ENCODE results near the gene SPAG16. TPM values are rescaled to one million over a fixed set of nuclear protein-coding genes. Genes with fewer than 3 reads are reported as not detected.
"Not testable (repeated sequence)": the region's sequence is repeated elsewhere in the genome, so short reads cannot be mapped to it uniquely, and the experiment has no call there.

SPAG16 gene
- total and polyA plus RNA-seq, 9 donors: 17.3 to 29.0 (median 18.8) TPM

DNA sequence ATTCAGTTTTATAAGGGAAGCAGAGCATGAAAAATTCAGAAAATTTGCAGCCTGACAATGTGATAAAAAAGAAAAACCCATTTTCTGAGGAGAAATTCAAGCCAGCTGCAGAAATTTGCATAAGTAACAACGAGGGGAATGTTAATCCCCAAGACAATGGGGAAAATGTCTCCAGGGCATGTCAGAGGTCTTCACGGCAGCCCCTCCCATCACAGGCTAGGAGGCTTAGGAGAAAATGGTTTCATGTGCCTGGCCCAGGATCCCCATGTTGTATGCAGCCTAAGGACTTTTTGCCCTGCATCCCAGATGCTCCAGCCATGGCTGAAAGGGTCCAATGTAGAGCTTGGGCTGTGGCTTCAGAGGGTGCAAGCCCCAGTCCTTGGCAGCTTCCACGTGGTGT is 714.7 kb downstream of the SPAG16 start:
- H3K27ac ChIP-seq (ENCODE audit: low read length); H3K27me3 ChIP-seq (ENCODE audit: control insufficient read depth, insufficient read depth, low read length); H3K36me3 ChIP-seq (ENCODE audit: control insufficient read depth, insufficient read depth, low read length); H3K4me3 ChIP-seq (ENCODE audit: low read length); H3K4me1 ChIP-seq (ENCODE audit: control insufficient read depth, insufficient read depth, low read length); DNase-seq; H3K9me3 ChIP-seq (replicated peaks; ENCODE audit: control insufficient read depth, low read depth, low read length): not testable (repeated sequence)
- 73% methylated on average over 1 of the region's 3 CpGs for WGBS (ENCODE audit: insufficient coverage)

DNA sequence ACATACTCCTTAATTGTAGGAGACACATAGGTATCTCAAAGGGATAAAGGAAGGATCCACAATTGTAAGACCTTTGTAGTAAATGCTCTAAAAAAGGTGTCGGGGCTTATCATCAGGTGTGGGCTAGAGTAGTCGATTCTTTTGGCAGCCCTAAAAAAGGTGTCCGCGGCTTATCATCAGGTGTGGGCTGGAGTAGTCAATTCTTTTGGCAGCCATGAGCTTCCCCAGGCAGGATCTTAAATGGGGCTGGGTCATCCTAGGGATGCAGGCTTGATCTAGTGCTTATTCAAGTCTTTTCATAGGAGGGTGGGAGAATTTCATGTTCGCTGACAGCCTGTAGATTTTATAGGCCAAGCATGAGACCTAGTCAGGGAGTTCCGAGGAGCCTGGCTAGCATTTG is 720.2 kb downstream of the SPAG16 start:
- no peak for DNase-seq
- H3K27me3 ChIP-seq (ENCODE audit: control insufficient read depth, insufficient read depth, low read length): no peaks in the 10 kb centered on the region
- no peaks in the 10 kb centered on the region for H3K9me3 ChIP-seq (replicated peaks; ENCODE audit: control insufficient read depth, low read depth, low read length)
- no peak overlapping the region for H3K27ac ChIP-seq (ENCODE audit: low read length)
- no peak overlapping the region for H3K4me3 ChIP-seq (ENCODE audit: low read length)
- H3K4me1 ChIP-seq (ENCODE audit: control insufficient read depth, insufficient read depth, low read length): no peaks in the 10 kb centered on the region
- no peaks in the 10 kb centered on the region for H3K36me3 ChIP-seq (ENCODE audit: control insufficient read depth, insufficient read depth, low read length)
- WGBS (ENCODE audit: insufficient coverage): 87% methylated on average over 5 of the region's 6 CpGs

GRCh38 chr2:214005337-214005736 is 721.1 kb downstream of the SPAG16 start:
- no peak overlapping the region for H3K4me3 ChIP-seq (ENCODE audit: low read length)
- no peaks in the 10 kb centered on the region for H3K27me3 ChIP-seq (ENCODE audit: control insufficient read depth, insufficient read depth, low read length)
- H3K27ac ChIP-seq (ENCODE audit: low read length): no peak overlapping the region
- H3K4me1 ChIP-seq (ENCODE audit: control insufficient read depth, insufficient read depth, low read length): no peaks in the 10 kb centered on the region
- H3K36me3 ChIP-seq (ENCODE audit: control insufficient read depth, insufficient read depth, low read length): no peaks in the 10 kb centered on the region
- peak; percentile 4 for DNase-seq
- WGBS (ENCODE audit: insufficient coverage): 17% methylated on average over 1 of the region's 5 CpGs
- H3K9me3 ChIP-seq (replicated peaks; ENCODE audit: control insufficient read depth, low read depth, low read length): no peaks in the 10 kb centered on the region

DNA sequence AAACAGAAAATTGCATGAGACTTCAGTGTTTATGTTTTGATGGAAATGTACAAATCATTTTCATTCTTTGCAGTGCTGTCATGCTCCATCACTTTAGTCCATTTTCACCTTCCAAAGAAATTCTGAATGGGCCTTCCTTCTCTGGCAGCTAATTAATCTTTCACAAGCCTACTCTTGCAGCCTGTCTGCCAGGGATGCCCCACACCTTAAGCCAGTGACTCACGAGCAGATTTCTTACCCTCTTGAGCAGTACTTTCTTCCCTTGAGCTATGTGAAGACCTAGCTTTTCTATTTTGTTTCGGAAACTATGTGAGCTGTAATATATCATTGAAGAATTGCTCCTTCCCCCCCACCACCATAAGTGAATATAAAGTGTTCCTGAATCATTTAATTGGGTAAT is 722.3 kb downstream of the SPAG16 start:
- no peaks in the 10 kb centered on the region for H3K27me3 ChIP-seq (ENCODE audit: control insufficient read depth, insufficient read depth, low read length)
- H3K36me3 ChIP-seq (ENCODE audit: control insufficient read depth, insufficient read depth, low read length): no peaks in the 10 kb centered on the region
- H3K27ac ChIP-seq (ENCODE audit: low read length): no peak overlapping the region
- H3K4me1 ChIP-seq (ENCODE audit: control insufficient read depth, insufficient read depth, low read length): no peaks in the 10 kb centered on the region
- no peak overlapping the region for H3K4me3 ChIP-seq (ENCODE audit: low read length)
- DNase-seq: no peak
- H3K9me3 ChIP-seq (replicated peaks; ENCODE audit: control insufficient read depth, low read depth, low read length): no peaks in the 10 kb centered on the region
- WGBS (ENCODE audit: insufficient coverage): no CpG with 5 or more reads among the region's 2 CpGs

DNA sequence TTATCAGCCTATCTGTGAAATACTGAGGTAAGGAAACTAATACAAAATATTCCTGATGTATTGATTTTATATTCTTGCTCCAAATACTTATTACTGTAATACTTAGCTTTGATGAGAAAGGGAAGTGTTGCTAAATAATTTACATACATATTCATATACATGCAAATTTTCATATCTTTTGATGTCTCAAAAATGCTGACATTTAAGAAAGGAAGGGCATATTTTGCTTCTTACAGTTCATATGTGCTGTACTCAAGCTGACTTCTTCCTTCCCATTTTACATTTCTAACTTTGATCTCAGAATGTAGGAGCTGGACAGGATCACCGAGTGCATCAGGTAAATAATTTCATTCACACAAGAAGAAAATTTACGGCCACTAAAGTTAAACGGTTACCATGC is 727.4 kb downstream of the SPAG16 start:
- H3K9me3 ChIP-seq (replicated peaks; ENCODE audit: control insufficient read depth, low read depth, low read length): no peaks in the 10 kb centered on the region
- no peak overlapping the region for H3K4me3 ChIP-seq (ENCODE audit: low read length)
- no peaks in the 10 kb centered on the region for H3K4me1 ChIP-seq (ENCODE audit: control insufficient read depth, insufficient read depth, low read length)
- H3K36me3 ChIP-seq (ENCODE audit: control insufficient read depth, insufficient read depth, low read length): no peaks in the 10 kb centered on the region
- no peak overlapping the region for H3K27ac ChIP-seq (ENCODE audit: low read length)
- WGBS (ENCODE audit: insufficient coverage): 63% methylated on average over 1 of the region's 3 CpGs
- H3K27me3 ChIP-seq (ENCODE audit: control insufficient read depth, insufficient read depth, low read length): no peaks in the 10 kb centered on the region
- DNase-seq: no peak

DNA sequence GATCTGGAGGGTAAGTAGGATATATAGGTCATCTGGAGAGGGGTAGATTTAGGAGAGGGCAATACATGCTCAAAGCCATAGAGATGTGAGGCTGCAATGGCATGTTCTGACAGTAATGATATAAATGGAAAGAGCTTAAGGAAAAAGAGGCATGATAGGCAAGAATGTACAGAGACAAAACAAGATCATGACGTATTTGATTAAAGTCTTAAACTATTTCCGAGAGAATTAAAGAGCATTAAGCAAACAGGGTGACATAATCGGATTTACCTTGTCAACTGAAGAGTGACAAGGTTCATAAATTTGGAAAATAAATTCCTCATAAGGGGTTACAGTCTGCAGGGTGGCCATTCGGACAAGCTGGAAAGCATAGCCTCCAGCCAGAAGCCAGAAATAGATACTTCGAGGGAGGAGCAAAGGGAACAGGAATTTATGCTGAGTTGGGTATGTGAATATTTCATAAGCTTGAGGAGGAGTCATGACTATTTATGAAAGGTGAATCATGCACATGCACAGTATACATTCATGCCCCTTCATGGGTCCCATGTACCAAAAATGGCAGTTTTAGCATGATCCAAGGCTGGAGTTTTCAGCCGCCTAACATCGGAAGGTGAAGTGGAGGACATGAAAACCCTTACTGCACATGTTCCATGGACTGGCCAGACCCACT is 730.4 kb downstream of the SPAG16 start:
- WGBS (ENCODE audit: insufficient coverage): 91% methylated on average over 4 of the region's 7 CpGs
- no peaks in the 10 kb centered on the region for H3K4me1 ChIP-seq (ENCODE audit: control insufficient read depth, insufficient read depth, low read length)
- H3K27me3 ChIP-seq (ENCODE audit: control insufficient read depth, insufficient read depth, low read length): no peaks in the 10 kb centered on the region
- no peak for DNase-seq
- no peak overlapping the region for H3K27ac ChIP-seq (ENCODE audit: low read length)
- no peaks in the 10 kb centered on the region for H3K36me3 ChIP-seq (ENCODE audit: control insufficient read depth, insufficient read depth, low read length)
- no peaks in the 10 kb centered on the region for H3K9me3 ChIP-seq (replicated peaks; ENCODE audit: control insufficient read depth, low read depth, low read length)
- H3K4me3 ChIP-seq (ENCODE audit: low read length): no peak overlapping the region

DNA sequence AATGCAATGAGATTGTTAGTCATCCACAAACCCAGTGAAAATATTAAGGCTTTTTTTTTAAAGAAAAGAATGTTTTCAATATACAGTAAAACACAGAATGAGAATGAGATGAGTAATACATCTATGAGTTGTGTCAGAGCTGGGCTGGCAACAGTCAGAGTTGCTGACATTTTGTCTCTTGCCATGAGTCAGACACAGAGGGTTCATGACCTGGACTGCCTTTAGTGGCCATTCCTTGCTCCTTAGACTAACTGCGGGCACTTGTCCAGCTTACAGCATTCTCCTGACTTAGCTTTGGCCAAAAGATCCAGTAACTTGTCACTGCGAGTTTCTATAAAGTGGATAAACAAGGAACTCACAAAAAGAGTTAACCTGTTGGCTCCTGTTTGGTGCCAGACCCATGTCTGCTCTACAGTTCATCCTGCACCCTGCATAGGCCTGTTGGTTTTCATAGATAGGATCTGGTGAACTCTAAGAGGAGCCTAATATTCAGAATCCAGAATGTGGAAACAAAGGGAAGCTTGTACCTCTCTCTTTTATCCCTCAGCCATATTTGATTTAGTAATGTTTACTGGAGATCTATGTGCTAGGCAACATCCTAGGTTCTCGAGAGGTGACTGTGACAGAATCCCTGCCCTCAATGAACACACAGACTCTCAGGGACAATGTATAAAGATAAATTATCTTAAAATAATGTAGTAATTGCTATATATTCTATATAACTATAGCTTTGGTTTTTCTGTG is 735.1 kb downstream of the SPAG16 start:
- DNase-seq: peak; percentile 43
- no CpG with 5 or more reads among the region's 3 CpGs for WGBS (ENCODE audit: insufficient coverage)
- Histone ChIP-seq H3K4me1 (ENCODE audit: control insufficient read depth, insufficient read depth, low read length) (no peaks in the 10 kb centered on the region), H3K9me3 (replicated peaks; ENCODE audit: control insufficient read depth, low read depth, low read length) (no peaks in the 10 kb centered on the region), H3K36me3 (ENCODE audit: control insufficient read depth, insufficient read depth, low read length) (no peaks in the 10 kb centered on the region), H3K27ac (ENCODE audit: low read length) (no peak overlapping the region), H3K27me3 (ENCODE audit: control insufficient read depth, insufficient read depth, low read length) (no peaks in the 10 kb centered on the region), H3K4me3 (ENCODE audit: low read length) (no peak overlapping the region)

DNA sequence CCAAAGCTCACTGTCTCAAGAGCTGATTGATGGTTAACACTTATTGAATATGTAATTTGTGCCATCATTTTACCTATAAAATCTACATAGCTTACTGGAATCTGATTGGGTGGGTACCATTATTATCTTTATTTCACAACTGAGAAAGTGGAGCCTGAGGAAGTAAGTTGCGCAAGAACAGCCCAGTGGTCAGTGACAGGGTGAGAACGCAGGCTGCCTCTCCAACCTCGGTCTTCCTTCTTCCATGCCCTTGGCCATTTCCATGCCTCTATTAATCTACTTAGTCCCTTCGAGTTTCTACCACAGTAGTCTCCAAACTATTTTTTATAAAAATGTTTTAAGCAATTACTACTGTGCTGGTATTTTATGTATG is 735.7 kb downstream of the SPAG16 start:
- H3K27me3 ChIP-seq (ENCODE audit: control insufficient read depth, insufficient read depth, low read length): no peaks in the 10 kb centered on the region
- H3K4me3 ChIP-seq (ENCODE audit: low read length): no peak overlapping the region
- no CpG with 5 or more reads among the region's 4 CpGs for WGBS (ENCODE audit: insufficient coverage)
- H3K27ac ChIP-seq (ENCODE audit: low read length): no peak overlapping the region
- DNase-seq: no peak
- no peaks in the 10 kb centered on the region for H3K4me1 ChIP-seq (ENCODE audit: control insufficient read depth, insufficient read depth, low read length)
- H3K36me3 ChIP-seq (ENCODE audit: control insufficient read depth, insufficient read depth, low read length): no peaks in the 10 kb centered on the region
- H3K9me3 ChIP-seq (replicated peaks; ENCODE audit: control insufficient read depth, low read depth, low read length): no peaks in the 10 kb centered on the region

- Histone ChIP-seq H3K27me3 (ENCODE audit: control insufficient read depth, insufficient read depth, low read length) (no peaks in the 10 kb centered on the region), H3K27ac (ENCODE audit: low read length) (no peak overlapping the region), H3K4me1 (ENCODE audit: control insufficient read depth, insufficient read depth, low read length) (no peaks in the 10 kb centered on the region), H3K36me3 (ENCODE audit: control insufficient read depth, insufficient read depth, low read length) (no peaks in the 10 kb centered on the region), H3K9me3 (replicated peaks; ENCODE audit: control insufficient read depth, low read depth, low read length) (peaks cover 2% of the 10 kb centered on the region), H3K4me3 (ENCODE audit: low read length) (no peak overlapping the region)
- WGBS (ENCODE audit: insufficient coverage): no CpG with 5 or more reads among the region's 2 CpGs
- no peak for DNase-seq
Measured at GRCh38 chr2:214029190-214029589, 744.9 kb downstream of the SPAG16 start.

- Histone ChIP-seq H3K36me3 (ENCODE audit: control insufficient read depth, insufficient read depth, low read length) (no peaks in the 10 kb centered on the region), H3K27me3 (ENCODE audit: control insufficient read depth, insufficient read depth, low read length) (no peaks in the 10 kb centered on the region), H3K4me1 (ENCODE audit: control insufficient read depth, insufficient read depth, low read length) (no peaks in the 10 kb centered on the region), H3K9me3 (replicated peaks; ENCODE audit: control insufficient read depth, low read depth, low read length) (peaks cover 14% of the 10 kb centered on the region), H3K27ac (ENCODE audit: low read length) (no peak overlapping the region), H3K4me3 (ENCODE audit: low read length) (no peak overlapping the region)
- DNase-seq: no peak
- no CpG with 5 or more reads among the region's 1 CpG for WGBS (ENCODE audit: insufficient coverage)
Measured at GRCh38 chr2:214031566-214031965, 747.3 kb downstream of the SPAG16 start.
